SKM-1 (cell line): ENCODE data around the gene IFITM1.
"Not testable (repeated sequence)": the region's sequence is repeated elsewhere in the genome, so short reads cannot be mapped to it uniquely, and the experiment has no call there.

Source experiments
- DNase-seq: peaks from one replicate; lab custom pipeline; 2025; ENCODE audit not compliant: unreplicated experiment; lab: John Stamatoyannopoulos, UW

IFITM1 gene

DNA sequence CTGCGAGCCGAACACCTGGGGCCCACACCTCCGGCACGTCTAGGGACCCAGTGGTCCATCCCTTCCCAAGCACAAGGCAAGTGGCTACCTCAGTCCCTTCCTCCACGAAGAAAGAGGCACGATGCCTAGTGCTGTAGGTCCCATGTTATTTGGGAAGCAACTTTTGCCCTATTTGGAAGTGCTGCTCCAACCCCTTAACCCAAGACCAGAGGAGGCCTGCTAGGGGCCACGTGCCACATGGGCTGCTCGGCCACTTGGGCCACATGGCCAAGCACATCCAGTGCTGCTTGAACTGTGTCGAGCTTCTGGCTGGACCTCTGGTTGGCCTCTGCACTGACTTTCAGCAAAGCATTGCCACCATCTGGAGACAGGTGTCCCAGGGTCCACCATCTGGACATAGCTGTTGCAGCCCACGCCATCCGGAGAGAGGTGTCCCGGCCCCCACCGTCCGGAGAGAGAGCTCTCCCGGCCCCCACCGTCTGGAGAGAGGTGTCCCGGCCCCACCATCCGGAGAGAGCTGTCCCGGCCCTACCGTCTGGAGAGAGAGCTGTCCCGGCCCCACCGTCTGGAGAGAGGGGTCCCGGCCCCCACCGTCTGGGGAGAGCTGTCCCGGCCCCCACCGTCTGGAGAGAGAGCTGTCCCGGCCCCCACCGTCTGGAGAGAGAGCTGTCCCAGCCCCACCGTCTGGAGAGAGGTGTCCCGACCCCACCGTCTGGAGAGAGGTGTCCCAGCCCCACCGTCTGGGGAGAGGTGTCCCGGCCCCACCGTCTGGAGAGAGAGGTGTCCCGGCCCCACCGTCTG lies 49.0 kb downstream of the IFITM1 start:
- no peak for DNase-seq

DNA sequence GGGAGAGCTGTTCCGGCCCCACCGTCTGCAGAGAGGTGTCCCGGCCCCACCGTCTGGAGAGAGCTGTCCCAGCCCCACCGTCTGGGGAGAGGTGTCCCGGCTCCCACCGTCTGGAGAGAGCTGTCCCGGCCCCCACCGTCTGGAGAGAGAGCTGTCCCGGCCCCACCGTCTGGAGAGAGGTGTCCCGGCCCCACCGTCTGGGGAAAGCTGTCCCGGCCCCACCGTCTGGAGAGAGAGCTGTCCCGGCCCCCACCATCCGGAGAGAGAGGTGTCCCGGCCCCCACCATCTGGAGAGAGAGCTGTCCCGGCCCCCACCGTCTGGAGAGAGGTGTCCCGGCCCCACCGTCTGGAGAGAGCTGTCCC lies 49.6 kb downstream of the IFITM1 start:
- DNase-seq: not testable (repeated sequence)

DNA sequence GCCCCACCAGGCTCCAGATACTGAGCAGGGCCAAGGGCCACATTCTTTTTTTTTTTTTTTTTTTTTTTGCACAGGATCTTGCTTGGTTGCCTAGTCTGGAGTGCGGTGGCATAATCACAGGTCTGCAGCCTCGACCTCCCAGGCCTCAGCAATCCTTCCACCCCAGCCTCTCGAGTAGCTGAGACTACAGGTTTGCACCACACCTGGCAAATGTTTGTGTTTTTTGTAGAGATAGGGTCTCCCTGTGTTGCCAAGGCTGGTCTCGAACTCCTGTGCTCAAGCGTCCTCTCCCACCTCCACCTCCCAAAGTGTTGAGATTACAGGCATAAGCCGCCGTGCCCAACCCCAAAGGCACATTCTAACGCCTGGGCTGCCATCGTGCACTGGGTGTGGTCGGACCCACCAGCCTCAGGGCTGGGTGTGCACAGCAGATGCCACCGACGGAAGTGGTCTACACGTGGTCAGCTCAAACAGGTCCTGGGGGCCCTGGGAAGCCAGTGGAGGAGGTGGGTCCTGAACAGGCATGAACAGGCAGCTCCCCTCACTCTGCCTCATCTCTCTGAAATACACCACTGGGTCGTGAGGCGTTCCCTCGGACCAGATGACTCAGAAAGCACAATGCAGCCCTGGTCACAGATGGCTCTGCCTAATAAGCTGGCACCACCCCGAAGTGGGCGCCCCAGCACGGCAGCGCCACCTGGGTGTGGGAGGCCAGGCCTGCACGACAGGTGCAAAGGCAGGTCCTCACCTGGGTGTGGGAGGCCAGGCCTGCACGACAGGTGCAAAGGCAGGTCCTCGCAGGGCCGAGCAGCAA lies 50.3 kb downstream of the IFITM1 start:
- DNase-seq: no peak
